ENCODE measurements around the gene BMPR1A.
"Not testable (repeated sequence)": the region's sequence is repeated elsewhere in the genome, so short reads cannot be mapped to it uniquely, and the experiment has no call there.

BMPR1A gene

DNA sequence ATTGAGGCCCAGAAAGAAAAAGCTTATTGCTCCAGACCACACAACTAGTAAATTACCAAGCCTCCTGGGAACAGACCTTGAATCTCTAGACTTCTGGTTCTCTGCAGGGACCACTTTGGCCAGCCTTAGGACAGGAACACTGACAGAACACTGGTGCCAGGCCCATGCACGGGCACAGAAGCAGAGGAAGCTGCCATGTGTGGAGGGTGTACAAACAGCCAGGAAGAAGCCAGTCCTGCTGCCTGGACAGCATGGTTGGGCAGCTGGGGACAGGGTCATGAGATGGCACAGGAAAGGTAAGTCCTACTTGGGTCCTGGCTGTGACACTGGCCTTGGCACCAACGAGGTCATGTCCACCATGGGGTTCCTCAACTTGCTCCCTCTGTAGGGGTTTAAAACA lies 181.8 kb downstream of the BMPR1A start:
- H3K9me3 ChIP-seq (ENCODE audit: control insufficient read depth, low read depth, low read length): no peaks in the 10 kb centered on the region
- no peak overlapping the region for H3K27ac ChIP-seq (ENCODE audit: low read length)
- H3K4me3 ChIP-seq (ENCODE audit: low read length): no peak overlapping the region
- no peaks in the 10 kb centered on the region for H3K36me3 ChIP-seq (ENCODE audit: control insufficient read depth, low read depth, low read length)
- no peaks in the 10 kb centered on the region for H3K4me1 ChIP-seq (ENCODE audit: control insufficient read depth, low read depth, low read length)
- H3K9ac ChIP-seq (ENCODE audit: low read length): no peak overlapping the region
- H3K27me3 ChIP-seq (ENCODE audit: control insufficient read depth, insufficient read depth, low read length): no peaks in the 10 kb centered on the region

DNA sequence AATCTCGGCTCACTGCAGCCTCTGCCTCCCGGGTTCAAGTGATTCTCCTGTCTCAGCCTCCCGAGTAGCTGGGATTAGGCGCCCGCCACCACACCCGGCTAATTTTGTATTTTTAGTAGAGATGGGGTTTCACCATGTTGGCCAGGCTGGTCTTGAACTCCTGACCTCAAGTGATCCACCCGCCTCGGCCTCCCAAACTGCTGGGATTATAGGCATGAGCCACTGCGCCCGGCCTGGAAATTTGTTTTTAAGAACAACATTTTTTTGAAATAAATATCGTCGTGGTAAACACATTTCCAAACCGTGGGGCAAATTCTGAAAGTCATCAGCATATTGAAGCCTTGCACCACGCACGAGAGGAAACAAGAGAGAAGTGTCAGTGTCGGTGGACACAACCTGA lies 183.7 kb downstream of the BMPR1A start:
- H3K4me1 ChIP-seq (ENCODE audit: control insufficient read depth, low read depth, low read length); H3K9me3 ChIP-seq (ENCODE audit: control insufficient read depth, low read depth, low read length); H3K27me3 ChIP-seq (ENCODE audit: control insufficient read depth, insufficient read depth, low read length); H3K4me3 ChIP-seq (ENCODE audit: low read length); H3K27ac ChIP-seq (ENCODE audit: low read length); H3K9ac ChIP-seq (ENCODE audit: low read length); H3K36me3 ChIP-seq (ENCODE audit: control insufficient read depth, low read depth, low read length): not testable (repeated sequence)

DNA sequence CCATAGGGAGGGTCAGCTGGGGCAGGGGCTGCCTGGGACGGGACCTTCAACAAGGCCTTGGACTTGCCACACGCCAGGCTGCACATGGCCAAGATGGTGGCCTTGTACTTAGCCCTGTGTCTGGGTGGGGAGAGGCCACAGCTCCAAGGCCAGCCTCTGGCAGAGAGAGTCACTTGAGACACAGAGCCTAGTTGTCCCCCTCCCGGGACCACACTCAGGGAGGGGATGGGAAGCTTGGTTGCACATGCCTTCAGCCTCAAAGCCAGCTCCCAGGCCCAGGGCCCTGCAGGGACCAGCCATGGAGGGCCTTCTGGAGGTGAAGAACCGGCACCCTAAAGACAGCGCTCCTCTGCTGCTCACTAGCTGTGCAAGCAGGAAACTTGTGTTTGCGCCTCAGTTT lies 184.3 kb downstream of the BMPR1A start:
- Histone ChIP-seq H3K9me3 (ENCODE audit: control insufficient read depth, low read depth, low read length) (no peaks in the 10 kb centered on the region), H3K36me3 (ENCODE audit: control insufficient read depth, low read depth, low read length) (no peaks in the 10 kb centered on the region), H3K4me3 (ENCODE audit: low read length) (no peak overlapping the region), H3K27ac (ENCODE audit: low read length) (no peak overlapping the region), H3K9ac (ENCODE audit: low read length) (no peak overlapping the region), H3K4me1 (ENCODE audit: control insufficient read depth, low read depth, low read length) (peaks cover under 1% of the 10 kb centered on the region), H3K27me3 (ENCODE audit: control insufficient read depth, insufficient read depth, low read length) (no peaks in the 10 kb centered on the region)

DNA sequence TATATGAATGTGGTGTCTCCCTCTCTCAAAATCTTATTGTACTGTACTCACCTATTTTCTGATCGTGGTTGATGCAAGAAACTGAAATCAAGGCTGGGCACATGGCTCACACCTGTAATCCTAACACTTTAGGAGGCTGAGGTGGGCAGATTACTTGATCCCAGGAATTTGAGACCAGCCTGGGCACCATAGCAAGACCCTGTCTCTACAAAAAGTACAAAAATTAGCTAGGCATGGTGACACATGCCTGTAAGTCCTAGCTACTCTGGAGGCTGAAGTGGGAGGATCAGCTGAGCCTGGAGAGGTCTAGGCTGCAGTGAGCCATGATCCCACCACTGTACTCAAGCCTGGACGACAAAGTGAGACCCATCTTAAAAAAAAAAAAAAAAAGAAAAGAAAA lies 185.0 kb downstream of the BMPR1A start:
- Histone ChIP-seq H3K9ac (ENCODE audit: low read length) (no peak overlapping the region), H3K27ac (ENCODE audit: low read length) (no peak overlapping the region), H3K27me3 (ENCODE audit: control insufficient read depth, insufficient read depth, low read length) (no peaks in the 10 kb centered on the region), H3K9me3 (ENCODE audit: control insufficient read depth, low read depth, low read length) (no peaks in the 10 kb centered on the region), H3K4me1 (ENCODE audit: control insufficient read depth, low read depth, low read length) (peaks cover 4% of the 10 kb centered on the region), H3K4me3 (ENCODE audit: low read length) (no peak overlapping the region), H3K36me3 (ENCODE audit: control insufficient read depth, low read depth, low read length) (no peaks in the 10 kb centered on the region)

DNA sequence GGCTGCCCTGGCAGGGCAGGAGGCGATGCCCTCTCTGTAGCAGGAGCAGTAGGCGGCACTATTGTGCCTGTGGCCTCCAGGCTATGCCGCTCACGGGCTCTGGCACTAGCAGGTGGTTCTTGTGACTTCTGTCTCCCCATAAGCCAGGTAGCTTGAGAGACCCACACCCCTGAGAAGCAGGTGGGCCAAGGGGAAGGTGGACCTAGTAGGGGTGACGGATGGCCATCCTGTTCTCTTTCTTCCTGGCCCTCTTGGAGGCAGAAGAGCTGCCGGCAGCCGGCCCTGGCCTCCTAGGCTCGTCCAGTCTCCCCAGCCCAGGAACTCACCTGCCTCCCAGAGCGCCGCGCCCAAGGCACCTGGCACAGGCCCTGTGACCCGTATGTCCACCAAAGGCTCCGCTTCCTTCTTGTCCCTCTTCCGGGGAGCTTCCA lies 185.6 kb downstream of the BMPR1A start:
- Histone ChIP-seq H3K36me3 (ENCODE audit: control insufficient read depth, low read depth, low read length) (no peaks in the 10 kb centered on the region), H3K4me3 (ENCODE audit: low read length) (no peak overlapping the region), H3K9ac (ENCODE audit: low read length) (no peak overlapping the region), H3K9me3 (ENCODE audit: control insufficient read depth, low read depth, low read length) (no peaks in the 10 kb centered on the region), H3K4me1 (ENCODE audit: control insufficient read depth, low read depth, low read length) (peaks cover 4% of the 10 kb centered on the region), H3K27ac (ENCODE audit: low read length) (no peak overlapping the region), H3K27me3 (ENCODE audit: control insufficient read depth, insufficient read depth, low read length) (no peaks in the 10 kb centered on the region)

DNA sequence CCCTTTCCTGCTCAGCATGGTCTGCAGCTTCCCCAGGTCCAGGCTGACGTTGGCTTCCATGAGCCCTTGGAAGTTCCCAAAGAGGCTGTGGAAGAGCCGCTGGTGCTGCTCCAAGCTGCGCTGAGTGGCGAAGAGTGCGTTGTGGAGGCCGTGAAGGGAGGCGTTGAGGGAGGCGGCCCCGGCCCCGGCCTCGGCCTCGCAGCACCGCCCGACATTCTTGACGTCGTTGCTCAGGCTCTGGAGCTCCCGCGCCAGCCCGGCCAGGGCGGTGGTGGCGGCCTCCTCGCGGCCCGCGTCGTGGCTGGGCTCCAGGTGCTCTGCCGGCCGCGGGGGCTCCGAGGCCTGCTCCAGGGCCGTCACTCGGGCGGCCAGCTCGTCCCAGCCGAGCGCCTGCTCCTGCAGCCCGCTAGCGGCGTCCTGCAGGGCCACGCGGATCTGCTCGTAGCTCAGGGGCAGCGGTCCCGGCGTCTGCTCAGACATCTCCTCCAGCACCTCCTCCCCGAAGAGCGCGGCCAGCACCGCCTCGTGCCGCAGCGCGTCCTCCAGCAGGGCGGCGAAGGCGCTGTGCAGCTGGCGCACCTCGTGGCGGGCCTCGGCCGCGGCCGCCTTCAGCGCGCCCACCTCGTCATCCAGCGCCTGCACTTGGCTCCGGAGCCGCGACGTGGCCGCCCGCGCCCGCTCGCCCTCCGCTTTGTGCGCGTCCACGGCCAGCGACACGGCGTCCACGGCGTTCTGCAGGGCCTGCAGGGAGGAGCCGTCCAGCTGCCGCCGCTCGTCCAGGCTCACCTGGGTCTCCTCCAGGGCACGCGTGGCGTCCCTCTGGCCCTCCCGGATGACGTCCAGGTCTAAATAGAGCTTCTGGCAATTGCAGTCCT lies 186.3 kb downstream of the BMPR1A start:
- Histone ChIP-seq H3K4me3 (ENCODE audit: low read length) (no peak overlapping the region), H3K27me3 (ENCODE audit: control insufficient read depth, insufficient read depth, low read length) (no peaks in the 10 kb centered on the region), H3K9me3 (ENCODE audit: control insufficient read depth, low read depth, low read length) (no peaks in the 10 kb centered on the region), H3K27ac (ENCODE audit: low read length) (no peak overlapping the region), H3K9ac (ENCODE audit: low read length) (no peak overlapping the region), H3K4me1 (ENCODE audit: control insufficient read depth, low read depth, low read length) (peaks cover 4% of the 10 kb centered on the region), H3K36me3 (ENCODE audit: control insufficient read depth, low read depth, low read length) (no peaks in the 10 kb centered on the region)

DNA sequence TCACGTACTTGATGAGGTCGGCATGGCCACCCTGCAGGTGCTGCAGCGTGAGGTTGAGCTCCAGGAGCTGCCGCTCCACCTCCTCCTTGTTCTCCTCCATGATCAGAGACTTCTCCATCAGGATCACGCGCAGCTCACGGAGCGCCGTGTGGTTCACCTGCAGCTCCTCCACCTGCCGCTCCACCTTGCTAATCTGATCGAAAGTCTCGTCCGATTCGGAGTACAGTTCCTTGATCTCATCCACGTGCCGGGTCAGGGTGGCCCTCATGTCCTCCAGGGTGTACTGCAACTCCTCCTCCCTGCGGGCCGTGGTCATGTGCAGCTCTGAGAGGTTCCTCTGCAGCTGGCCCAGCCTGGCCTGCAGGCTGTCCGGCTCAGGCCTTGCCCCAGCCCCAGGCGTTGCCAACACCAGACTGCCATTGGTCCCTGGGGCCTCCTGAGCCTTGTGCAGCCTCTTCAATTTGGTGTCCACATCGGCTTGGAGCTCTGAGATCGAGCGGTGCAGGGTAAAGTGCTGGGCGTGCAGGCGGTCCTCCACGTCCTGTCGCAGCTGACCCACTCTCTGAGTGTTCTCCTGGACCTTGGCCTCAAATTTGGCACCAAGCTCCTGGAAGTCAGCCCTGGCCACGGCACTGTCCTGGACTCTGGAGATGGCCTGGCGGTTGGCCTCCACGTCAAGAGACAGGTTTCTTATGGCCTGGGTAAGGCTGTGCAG lies 187.1 kb downstream of the BMPR1A start:
- no peak overlapping the region for H3K9ac ChIP-seq (ENCODE audit: low read length)
- H3K27ac ChIP-seq (ENCODE audit: low read length): no peak overlapping the region
- H3K4me1 ChIP-seq (ENCODE audit: control insufficient read depth, low read depth, low read length): peaks cover 4% of the 10 kb centered on the region
- H3K36me3 ChIP-seq (ENCODE audit: control insufficient read depth, low read depth, low read length): no peaks in the 10 kb centered on the region
- no peaks in the 10 kb centered on the region for H3K27me3 ChIP-seq (ENCODE audit: control insufficient read depth, insufficient read depth, low read length)
- H3K9me3 ChIP-seq (ENCODE audit: control insufficient read depth, low read depth, low read length): no peaks in the 10 kb centered on the region
- H3K4me3 ChIP-seq (ENCODE audit: low read length): no peak overlapping the region

DNA sequence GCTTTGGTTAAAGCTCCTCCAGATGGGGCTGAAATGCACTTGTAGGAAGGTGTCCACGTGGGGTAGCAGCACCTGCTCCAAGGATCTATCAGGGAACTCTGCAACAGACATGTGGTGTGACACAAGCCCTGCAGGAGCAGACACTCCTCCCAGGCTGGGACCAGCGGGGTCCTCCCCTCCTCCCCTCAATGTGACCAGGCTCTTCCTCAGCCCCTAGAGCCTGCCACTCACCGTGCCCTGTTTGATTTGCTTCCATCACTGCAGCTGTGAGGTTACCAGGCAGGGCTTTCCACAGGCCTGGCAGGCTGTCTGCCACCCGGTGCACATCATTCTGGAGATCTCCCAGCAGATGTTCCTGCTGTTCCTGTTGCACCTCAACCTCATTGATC lies 187.6 kb downstream of the BMPR1A start:
- Histone ChIP-seq H3K27me3 (ENCODE audit: control insufficient read depth, insufficient read depth, low read length) (no peaks in the 10 kb centered on the region), H3K36me3 (ENCODE audit: control insufficient read depth, low read depth, low read length) (no peaks in the 10 kb centered on the region), H3K27ac (ENCODE audit: low read length) (no peak overlapping the region), H3K4me1 (ENCODE audit: control insufficient read depth, low read depth, low read length) (peaks cover 4% of the 10 kb centered on the region), H3K4me3 (ENCODE audit: low read length) (no peak overlapping the region), H3K9ac (ENCODE audit: low read length) (no peak overlapping the region), H3K9me3 (ENCODE audit: control insufficient read depth, low read depth, low read length) (no peaks in the 10 kb centered on the region)

DNA sequence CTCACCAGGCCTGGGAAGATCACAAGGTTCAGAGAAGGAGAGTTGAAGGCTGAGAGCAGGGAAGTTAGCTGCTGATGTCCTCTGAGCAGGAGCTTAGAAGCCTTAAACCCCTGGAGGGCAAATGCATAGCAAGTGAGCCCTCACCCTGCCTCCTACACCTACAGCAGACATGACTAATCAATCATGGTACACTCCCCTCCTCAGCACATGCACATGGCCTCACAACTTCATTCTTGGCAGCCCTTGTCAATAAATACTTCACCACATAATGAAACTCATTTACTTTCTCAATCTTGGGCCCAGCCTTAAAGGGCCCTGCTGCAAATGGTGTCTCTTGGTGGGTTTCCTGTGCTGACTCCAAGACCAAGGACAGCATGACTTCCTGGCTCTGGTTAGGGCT lies 188.1 kb downstream of the BMPR1A start:
- Histone ChIP-seq H3K4me1 (ENCODE audit: control insufficient read depth, low read depth, low read length) (peaks cover 4% of the 10 kb centered on the region), H3K36me3 (ENCODE audit: control insufficient read depth, low read depth, low read length) (no peaks in the 10 kb centered on the region), H3K9ac (ENCODE audit: low read length) (no peak overlapping the region), H3K9me3 (ENCODE audit: control insufficient read depth, low read depth, low read length) (no peaks in the 10 kb centered on the region), H3K4me3 (ENCODE audit: low read length) (no peak overlapping the region), H3K27me3 (ENCODE audit: control insufficient read depth, insufficient read depth, low read length) (no peaks in the 10 kb centered on the region), H3K27ac (ENCODE audit: low read length) (no peak overlapping the region)

DNA sequence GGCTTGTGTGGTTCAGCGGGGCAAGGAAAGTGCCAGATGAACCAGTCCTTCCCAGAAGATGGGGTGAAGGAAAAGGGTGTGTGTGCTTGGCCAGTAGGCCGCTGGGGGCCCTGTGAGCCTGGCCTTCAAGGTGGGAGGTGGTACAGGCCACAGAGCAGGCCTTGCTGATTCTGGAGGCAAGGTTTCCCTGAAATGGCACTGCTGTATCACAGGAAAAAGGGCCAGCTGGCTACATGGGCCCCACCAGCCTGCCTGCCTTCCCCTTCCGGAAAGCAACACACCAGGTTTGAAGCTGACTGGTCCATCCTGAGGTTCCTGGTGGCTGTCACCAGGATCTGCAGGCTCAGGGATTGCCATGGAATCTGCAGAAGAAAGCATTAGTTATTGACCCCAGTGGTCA lies 188.5 kb downstream of the BMPR1A start:
- H3K27ac ChIP-seq (ENCODE audit: low read length): no peak overlapping the region
- no peaks in the 10 kb centered on the region for H3K27me3 ChIP-seq (ENCODE audit: control insufficient read depth, insufficient read depth, low read length)
- H3K4me3 ChIP-seq (ENCODE audit: low read length): no peak overlapping the region
- no peak overlapping the region for H3K9ac ChIP-seq (ENCODE audit: low read length)
- peaks cover 4% of the 10 kb centered on the region for H3K4me1 ChIP-seq (ENCODE audit: control insufficient read depth, low read depth, low read length)
- no peaks in the 10 kb centered on the region for H3K9me3 ChIP-seq (ENCODE audit: control insufficient read depth, low read depth, low read length)
- H3K36me3 ChIP-seq (ENCODE audit: control insufficient read depth, low read depth, low read length): no peaks in the 10 kb centered on the region

DNA sequence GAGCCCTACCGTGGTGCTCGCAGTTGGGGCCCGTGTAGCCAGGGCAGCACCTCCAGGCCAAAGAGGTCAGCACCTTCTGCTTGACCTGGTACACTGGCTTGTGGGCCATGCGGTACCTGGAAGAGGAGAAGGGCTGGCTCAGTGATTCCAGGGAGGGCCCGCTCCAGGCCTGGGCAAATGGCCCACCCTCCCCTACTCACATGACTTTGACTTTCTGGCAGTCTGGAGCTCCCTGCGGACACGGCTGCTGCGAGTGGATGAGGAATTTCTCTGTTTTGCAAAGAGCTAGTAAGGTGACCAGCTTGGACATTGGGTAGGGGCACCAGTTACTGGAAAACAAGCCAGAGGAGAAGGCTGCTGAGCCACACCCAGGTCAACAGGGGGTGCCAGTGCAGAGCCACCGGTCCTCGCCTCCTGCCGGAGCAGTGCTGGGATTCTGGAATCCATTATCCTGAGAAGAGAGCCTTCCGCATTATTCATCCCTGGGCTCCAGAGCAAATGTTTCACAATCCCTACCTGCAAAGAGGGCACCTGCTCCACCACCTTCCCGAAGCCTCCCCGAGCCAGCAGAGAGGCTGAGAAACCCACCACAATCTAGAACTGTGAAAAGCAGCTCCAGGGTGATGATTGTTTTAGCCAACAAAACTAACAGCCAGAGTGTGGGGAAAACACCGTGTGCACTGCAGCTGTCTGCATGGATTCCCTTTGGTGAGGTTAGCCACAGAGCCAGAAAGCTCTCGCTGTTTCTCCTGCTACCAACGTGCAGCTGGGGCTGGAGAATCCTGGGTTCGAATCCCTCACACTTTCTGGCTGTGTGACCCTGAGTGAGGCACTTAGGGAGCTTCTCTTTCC lies 189.2 kb downstream of the BMPR1A start:
- Histone ChIP-seq H3K36me3 (ENCODE audit: control insufficient read depth, low read depth, low read length) (no peaks in the 10 kb centered on the region), H3K27ac (ENCODE audit: low read length) (no peak overlapping the region), H3K9ac (ENCODE audit: low read length) (no peak overlapping the region), H3K4me1 (ENCODE audit: control insufficient read depth, low read depth, low read length) (peaks cover 4% of the 10 kb centered on the region), H3K4me3 (ENCODE audit: low read length) (no peak overlapping the region), H3K27me3 (ENCODE audit: control insufficient read depth, insufficient read depth, low read length) (no peaks in the 10 kb centered on the region), H3K9me3 (ENCODE audit: control insufficient read depth, low read depth, low read length) (no peaks in the 10 kb centered on the region)

All from iPS-18a (cell line).